Stimulated activated memory B cell treated with anti-CD40 and anti-IgM and Interleukin-4, amounts not matched to agents 10 μg/mL and 1 μg/mL and 100 μg/mL, for 72 hours (primary cell): ENCODE results near the gene ZNF81.
A peak's percentile ranks its signal among the peaks of the same experiment; 100 is the strongest.
"Not testable (repeated sequence)": the region's sequence is repeated elsewhere in the genome, so short reads cannot be mapped to it uniquely, and the experiment has no call there.

Experiments
- ATAC-seq: fragments of 150-1000 bp; cut with Tn5 transposase; 2 replicates; pipeline ENCODE4 v1.10.0; 2021
- H3K27ac Mint-ChIP-seq: one replicate; pipeline ENCODE4 v1.8.0; 2022; ENCODE audit warnings: mild to moderate bottlenecking, mixed read lengths
- H3K27me3 Mint-ChIP-seq: one replicate; pipeline ENCODE4 v1.8.0; 2022; ENCODE audit warnings: mixed read lengths
- H3K36me3 Mint-ChIP-seq: one replicate; pipeline ENCODE4 v1.8.0; 2022; ENCODE audit warnings: mixed read lengths
- H3K4me1 Mint-ChIP-seq: one replicate; pipeline ENCODE4 v1.8.0; 2022; ENCODE audit warnings: mixed read lengths
- H3K4me3 Mint-ChIP-seq: one replicate; pipeline ENCODE4 v1.8.0; 2022; ENCODE audit warnings: mild to moderate bottlenecking, moderate library complexity, mixed read lengths
- H3K9me3 Mint-ChIP-seq: one replicate; pipeline ENCODE4 v1.8.0; 2022; ENCODE audit warnings: mixed read lengths

The ZNF81 gene

GRCh38 chrX:47836164-47837072 lies at the start of gene ZNF81:
Gene ZNF81 (plus strand): TSS chrX:47836902. CDS start chrX:47846268, 9,366 bp downstream.
- H3K4me1 Mint-ChIP-seq, result peaks cover 17% of the 10 kb centered on the region
- peak within 1 kb of the TSS; percentile 100 for H3K4me3 Mint-ChIP-seq
- H3K27ac Mint-ChIP-seq, result peak within 1 kb of the TSS; percentile 100
- no peaks in the 10 kb centered on the region for H3K9me3 Mint-ChIP-seq
- peaks cover under 1% of the 10 kb centered on the region for H3K36me3 Mint-ChIP-seq
- H3K27me3 Mint-ChIP-seq, result no peaks in the 10 kb centered on the region
- ATAC-seq, result peak; percentile 99

DNA sequence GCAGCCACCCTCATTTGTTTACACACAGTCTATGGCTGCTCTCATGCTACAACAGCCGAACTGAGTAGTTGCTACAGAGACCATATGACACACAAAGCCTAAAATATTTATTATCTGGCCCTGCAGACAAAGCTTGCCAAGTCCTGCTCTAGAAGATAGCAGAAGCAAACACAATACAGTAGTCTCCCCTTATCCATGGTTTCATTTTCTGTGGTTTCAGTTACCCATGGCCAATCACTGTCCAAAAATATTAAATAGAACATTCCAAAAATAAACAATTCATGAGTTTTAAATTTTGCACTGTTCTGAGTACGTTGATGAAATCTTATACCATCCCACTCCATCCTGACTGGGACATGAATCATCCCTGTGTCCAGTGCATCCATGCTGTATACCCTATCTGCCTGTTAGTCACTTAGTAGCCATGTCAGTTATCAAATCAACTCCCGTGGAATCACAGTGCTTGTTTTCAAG lies 40.2 kb upstream of the ZNF81 start:
- ATAC-seq, result no peak
- no peaks in the 10 kb centered on the region for H3K27me3 Mint-ChIP-seq
- H3K4me3 Mint-ChIP-seq, result no peak overlapping the region
- no peaks in the 10 kb centered on the region for H3K9me3 Mint-ChIP-seq
- no peaks in the 10 kb centered on the region for H3K4me1 Mint-ChIP-seq
- H3K36me3 Mint-ChIP-seq, result no peaks in the 10 kb centered on the region
- H3K27ac Mint-ChIP-seq, result no peak overlapping the region

DNA sequence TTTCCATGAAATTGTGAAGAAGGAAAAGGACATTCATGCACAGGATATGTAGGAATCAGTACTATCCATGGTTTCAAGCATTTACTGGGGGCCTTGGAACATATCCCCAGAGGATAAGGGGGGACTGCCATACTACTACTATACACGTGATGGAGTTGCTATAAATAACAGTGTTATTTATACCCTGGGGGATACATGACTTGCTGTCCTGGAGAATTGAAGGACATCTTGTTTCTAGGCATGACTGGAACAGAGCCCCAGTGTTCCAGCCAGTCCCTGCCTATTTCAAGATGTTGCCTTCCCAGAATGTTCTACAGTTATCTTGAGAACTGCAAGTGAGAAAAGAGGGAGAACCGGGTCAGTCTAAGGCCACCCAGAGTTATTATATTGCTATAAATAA lies 39.6 kb upstream of the ZNF81 start:
- H3K27me3 Mint-ChIP-seq, result no peaks in the 10 kb centered on the region
- no peak overlapping the region for H3K4me3 Mint-ChIP-seq
- H3K36me3 Mint-ChIP-seq, result no peaks in the 10 kb centered on the region
- no peak overlapping the region for H3K27ac Mint-ChIP-seq
- no peaks in the 10 kb centered on the region for H3K9me3 Mint-ChIP-seq
- no peaks in the 10 kb centered on the region for H3K4me1 Mint-ChIP-seq
- ATAC-seq, result no peak

GRCh38 chrX:47798861-47799260 lies 37.8 kb upstream of the ZNF81 start:
- Mint-ChIP-seq H3K36me3 (no peaks in the 10 kb centered on the region), H3K4me1 (no peaks in the 10 kb centered on the region), H3K27ac (no peak overlapping the region), H3K4me3 (no peak overlapping the region), H3K9me3 (no peaks in the 10 kb centered on the region), H3K27me3 (no peaks in the 10 kb centered on the region)
- ATAC-seq, result no peak

DNA sequence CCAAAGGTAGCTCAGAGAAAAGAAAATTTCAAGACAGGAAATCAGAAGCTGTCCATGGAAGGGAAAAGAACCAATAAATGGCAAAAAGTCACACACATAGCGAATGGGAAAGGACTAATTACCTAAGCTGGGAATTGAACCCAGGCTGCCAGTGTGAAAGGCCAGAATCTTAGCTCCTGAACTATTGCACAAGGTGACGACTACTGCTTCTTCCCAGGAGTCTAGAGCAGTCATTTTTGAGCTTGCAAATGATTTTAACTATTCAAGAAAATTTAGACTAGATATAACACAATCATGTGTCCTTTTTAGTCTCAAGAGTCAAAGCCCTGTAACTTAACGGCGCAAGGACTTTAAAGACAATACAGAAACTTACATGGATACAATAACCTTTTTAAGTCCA lies 34.1 kb upstream of the ZNF81 start:
- Mint-ChIP-seq H3K4me1 (no peaks in the 10 kb centered on the region), H3K9me3 (no peaks in the 10 kb centered on the region), H3K36me3 (no peaks in the 10 kb centered on the region), H3K27me3 (no peaks in the 10 kb centered on the region), H3K27ac (no peak overlapping the region), H3K4me3 (no peak overlapping the region)
- ATAC-seq, result no peak

DNA sequence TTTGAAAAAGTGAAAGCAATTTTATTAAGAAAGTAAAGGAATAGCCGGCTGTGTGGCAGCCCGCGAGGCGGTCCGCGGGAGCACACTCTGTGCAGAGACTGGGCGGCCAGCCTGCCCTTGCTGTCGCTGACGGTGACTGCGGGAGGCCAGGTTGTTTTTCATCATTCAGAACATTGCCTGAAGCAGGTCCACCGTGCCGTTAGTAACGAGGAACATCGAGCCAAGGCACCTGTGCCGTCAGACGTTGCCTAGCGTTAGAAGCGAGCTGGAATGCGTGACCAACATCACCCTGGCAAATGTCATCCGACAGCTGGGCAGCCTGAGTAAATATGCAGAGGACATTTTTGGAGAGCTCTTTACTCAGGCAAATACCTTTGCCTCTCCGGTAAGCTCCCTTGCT lies 33.6 kb upstream of the ZNF81 start:
- ATAC-seq, H3K4me1 Mint-ChIP-seq, H3K27ac Mint-ChIP-seq, H3K36me3 Mint-ChIP-seq, H3K4me3 Mint-ChIP-seq, H3K9me3 Mint-ChIP-seq, H3K27me3 Mint-ChIP-seq: not testable (repeated sequence)

DNA sequence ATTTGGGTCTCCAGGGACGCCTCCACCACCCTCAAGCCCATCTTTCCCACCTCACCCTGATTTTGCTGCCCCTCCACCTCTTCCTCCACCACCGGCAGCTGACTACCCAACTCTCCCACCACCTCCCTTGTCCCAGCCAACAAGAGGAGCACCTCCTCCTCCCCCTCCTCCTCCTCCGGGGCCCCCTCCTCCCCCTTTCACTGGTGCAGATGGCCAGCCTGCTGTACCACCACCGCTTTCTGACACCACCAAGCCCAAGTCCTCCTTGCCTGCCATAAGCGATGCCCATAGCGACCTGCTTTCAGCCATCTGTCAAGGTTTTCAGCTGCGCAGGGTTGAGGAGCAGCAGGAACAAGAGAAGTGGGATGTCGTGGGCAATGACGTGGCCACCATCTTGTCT lies 32.4 kb upstream of the ZNF81 start:
- Mint-ChIP-seq H3K36me3 (no peaks in the 10 kb centered on the region), H3K4me1 (no peaks in the 10 kb centered on the region), H3K27me3 (no peaks in the 10 kb centered on the region), H3K9me3 (no peaks in the 10 kb centered on the region), H3K4me3 (no peak overlapping the region), H3K27ac (no peak overlapping the region)
- ATAC-seq, result no peak

DNA sequence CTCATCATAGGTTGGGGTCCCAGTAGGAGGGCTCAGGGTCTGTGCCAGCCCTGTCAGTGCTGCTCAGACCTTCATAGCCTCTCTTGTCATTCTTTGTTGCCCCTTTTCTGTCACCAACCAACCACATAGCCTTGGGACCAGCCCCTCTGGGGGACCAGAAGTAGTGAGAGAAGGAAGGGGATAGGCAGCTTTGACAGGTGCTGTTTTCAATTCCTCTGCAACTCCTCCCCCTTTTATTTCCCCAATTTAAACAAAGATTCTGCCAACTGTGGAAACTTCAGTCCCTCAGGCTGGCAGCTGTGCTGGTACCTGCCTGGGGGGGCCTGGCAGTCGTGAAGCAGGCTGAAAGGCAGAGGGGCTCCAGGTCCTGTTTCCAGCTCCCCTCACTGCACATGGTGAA lies 30.9 kb upstream of the ZNF81 start:
- H3K9me3 Mint-ChIP-seq, H3K27ac Mint-ChIP-seq, ATAC-seq, H3K36me3 Mint-ChIP-seq, H3K27me3 Mint-ChIP-seq, H3K4me3 Mint-ChIP-seq, H3K4me1 Mint-ChIP-seq: not testable (repeated sequence)

DNA sequence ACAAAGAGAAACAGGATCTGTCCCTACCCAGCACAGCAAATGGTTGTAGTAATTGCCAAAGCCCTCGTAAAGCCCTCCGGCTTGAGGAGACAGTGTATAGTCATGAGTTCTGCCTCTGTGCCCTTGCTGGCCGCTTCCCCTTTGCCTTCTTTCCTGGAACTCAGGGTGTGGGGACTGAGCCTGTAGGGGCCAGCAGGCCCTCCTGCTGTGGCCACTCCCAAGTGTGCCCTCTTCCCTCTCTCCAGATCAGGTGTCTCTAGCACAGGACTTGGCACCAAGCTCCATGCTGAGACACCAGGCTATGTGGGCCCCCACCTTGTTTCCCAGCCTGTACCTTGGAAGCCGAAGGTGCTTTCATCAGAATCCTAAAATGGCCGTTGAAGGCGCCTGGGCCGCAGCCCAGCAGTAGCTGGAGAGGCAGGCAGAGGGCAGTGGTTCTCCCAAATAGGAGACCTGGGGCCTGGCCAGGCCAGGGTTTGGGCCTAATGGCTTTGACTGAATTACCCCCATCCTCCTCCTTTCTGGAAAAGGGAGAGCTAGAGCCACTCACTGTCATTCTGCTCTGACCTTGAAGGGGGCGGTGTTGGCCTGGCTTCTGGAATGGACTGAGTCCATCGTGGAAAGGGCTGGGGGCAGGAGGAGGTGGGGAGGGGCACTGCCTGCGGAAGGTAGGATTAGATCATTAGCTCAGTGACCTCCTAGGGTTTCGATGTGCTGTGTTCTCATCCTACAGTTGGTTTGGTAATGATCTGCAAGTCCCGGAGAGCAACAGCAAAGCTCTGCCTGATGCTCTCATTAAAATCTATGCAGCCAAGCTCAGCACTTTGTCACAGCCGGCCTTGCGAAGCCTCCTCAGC lies 30.1 kb upstream of the ZNF81 start:
- not testable (repeated sequence) for H3K9me3 Mint-ChIP-seq, H3K4me3 Mint-ChIP-seq, ATAC-seq, H3K36me3 Mint-ChIP-seq, H3K4me1 Mint-ChIP-seq, H3K27me3 Mint-ChIP-seq, H3K27ac Mint-ChIP-seq

GRCh38 chrX:47807272-47807538 lies 29.5 kb upstream of the ZNF81 start:
- H3K4me1 Mint-ChIP-seq, H3K27ac Mint-ChIP-seq: not testable (repeated sequence)

DNA sequence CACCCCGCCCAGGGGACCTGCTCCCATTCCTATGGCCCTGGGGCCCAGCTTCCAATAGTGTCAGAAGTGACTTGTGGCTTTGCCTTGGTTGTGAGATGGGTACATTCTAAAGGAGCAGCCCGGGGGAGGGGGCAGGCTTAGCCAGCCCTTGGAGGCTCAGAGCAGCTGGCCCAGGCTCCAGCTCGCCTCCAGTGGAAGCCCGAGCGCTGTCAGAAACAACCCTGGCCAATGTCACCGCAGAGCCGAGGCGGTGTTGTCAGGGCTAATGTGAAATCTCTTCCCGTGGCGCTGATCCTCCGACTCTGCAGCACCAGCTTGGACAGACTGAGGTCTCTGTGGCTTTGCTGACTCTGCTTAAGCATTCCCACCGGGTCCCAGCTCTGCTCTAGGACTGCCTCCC lies 29.2 kb upstream of the ZNF81 start:
- ATAC-seq, result no peak
- Mint-ChIP-seq H3K4me1 (no peaks in the 10 kb centered on the region), H3K27ac (no peak overlapping the region), H3K9me3 (no peaks in the 10 kb centered on the region), H3K4me3 (no peak overlapping the region), H3K36me3 (no peaks in the 10 kb centered on the region), H3K27me3 (peaks cover under 1% of the 10 kb centered on the region)

More at GRCh38 chrX:47807272-47807538, 29.5 kb upstream of the ZNF81 start:
- H3K27me3 Mint-ChIP-seq, ATAC-seq, H3K4me3 Mint-ChIP-seq, H3K36me3 Mint-ChIP-seq, H3K9me3 Mint-ChIP-seq: not testable (repeated sequence)

DNA sequence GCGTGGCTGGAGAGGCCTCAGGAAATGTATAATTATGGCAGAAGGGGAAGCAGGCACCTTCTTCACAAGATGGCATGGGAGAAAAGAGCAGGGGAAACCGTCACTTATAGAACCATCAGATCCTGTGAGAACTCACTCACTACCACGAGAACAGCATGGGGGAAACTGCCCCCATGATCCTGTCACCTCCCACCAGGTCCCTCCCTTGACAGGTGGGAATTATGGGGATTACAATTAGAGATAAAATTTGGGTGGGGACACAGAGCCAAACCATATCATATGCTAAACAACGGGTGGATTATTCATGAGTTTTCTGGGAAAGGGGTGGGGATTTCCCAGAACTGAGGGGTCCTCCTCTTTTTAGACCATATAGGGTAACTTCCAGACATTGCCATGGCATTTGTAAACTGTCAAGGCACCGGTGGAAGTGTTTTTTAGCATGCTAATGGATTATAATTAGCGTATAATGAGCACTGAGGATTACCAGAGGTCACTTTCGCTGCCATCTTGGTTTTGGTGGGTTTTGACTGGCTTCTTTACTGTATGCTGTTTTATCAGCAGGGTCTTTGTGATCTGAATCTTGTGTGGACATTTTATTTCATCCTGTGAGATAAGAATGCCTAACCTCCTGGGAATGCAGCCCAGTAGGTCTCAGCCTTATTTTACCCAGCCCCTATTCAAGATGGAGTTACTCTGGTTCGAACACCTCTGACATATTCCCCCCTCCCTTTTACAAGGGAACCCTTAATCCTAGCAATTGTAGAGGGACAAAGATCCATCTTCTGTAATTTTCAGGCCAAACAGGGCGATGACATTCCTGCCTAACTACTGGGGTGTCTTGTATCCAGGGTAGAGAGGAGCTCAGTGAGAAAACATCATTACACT lies 27.6 kb upstream of the ZNF81 start:
- ATAC-seq, result no peak
- Mint-ChIP-seq H3K4me1 (no peaks in the 10 kb centered on the region), H3K27ac (no peak overlapping the region), H3K4me3 (no peak overlapping the region), H3K27me3 (peaks cover 6% of the 10 kb centered on the region), H3K9me3 (no peaks in the 10 kb centered on the region), H3K36me3 (no peaks in the 10 kb centered on the region)

- Mint-ChIP-seq H3K9me3 (no peaks in the 10 kb centered on the region), H3K4me1 (no peaks in the 10 kb centered on the region), H3K4me3 (no peak overlapping the region), H3K27ac (no peak overlapping the region), H3K36me3 (no peaks in the 10 kb centered on the region), H3K27me3 (peaks cover 6% of the 10 kb centered on the region)
- no peak for ATAC-seq
Measured at GRCh38 chrX:47814851-47815250, 21.9 kb upstream of the ZNF81 start.

- no peak for ATAC-seq
- Mint-ChIP-seq H3K9me3 (peaks cover 4% of the 10 kb centered on the region), H3K4me1 (no peaks in the 10 kb centered on the region), H3K27me3 (peaks cover 6% of the 10 kb centered on the region), H3K36me3 (no peaks in the 10 kb centered on the region), H3K27ac (no peak overlapping the region), H3K4me3 (no peak overlapping the region)
Measured at GRCh38 chrX:47815901-47816845, 20.5 kb upstream of the ZNF81 start.
